T-cell (primary cell): Measurements from ENCODE around the gene GRID2. TPM values are rescaled to one million over a fixed set of nuclear protein-coding genes. Genes with fewer than 3 reads are reported as not detected.

Source experiments
- ATAC-seq, 4 experiments: fragments of 200-7000 bp in 3 of 4; fragments of 150-1000 bp in 1 of 4; cut with Tn5 transposase; replicated peaks in 1 of 4; 1 replicate in 3 of 4; 2 replicates in 1 of 4; pipeline ENCODE4 v1.10.0; 2021; ENCODE audit warnings: moderate library complexity in 3 of 4, mild to moderate bottlenecking in 2 of 4, moderate number of reproducible peaks in 1 of 4
- CTCF ChIA-PET, 2 donors: fragments of 300-600 bp; sonication (Branson Sonifier 250); formaldehyde crosslinking; loops; one replicate each; lab custom pipeline; 2022; ENCODE audit warnings: antibody characterized with exemption in 2 of 2; lab: Charles Lee
- POLR2A ChIA-PET, 2 donors: fragments of 300-600 bp; sonication (Branson Sonifier 250); formaldehyde crosslinking; loops; one replicate each; lab custom pipeline; 2022; ENCODE audit warnings: antibody characterized with exemption in 2 of 2; lab: Charles Lee
- DNase-seq, 35 experiments: peaks; one replicate each; pipeline versions ENCODE4 v3.0.0 to v3.0.0-alpha.2; 2013 to 2023
- H3K27ac ChIP-seq: one replicate; pipeline ENCODE4 v1.5.1; 2013; ENCODE audit warnings: low read length
- H3K27me3 ChIP-seq, 2 experiments: replicated peaks in 1 of 2; 1 replicate in 1 of 2; 2 replicates in 1 of 2; pipeline versions ENCODE4 v1.6.1 to v1.7.0; 2013; ENCODE audit warnings: low read length in 1 of 2, mixed read lengths in 1 of 2; ENCODE audit not compliant: control insufficient read depth in 2 of 2, insufficient read depth in 2 of 2; ENCODE audit errors: extremely low read depth in 1 of 2
- H3K36me3 ChIP-seq, 2 donors: 1 replicate in 1 of 2; 2 replicates in 1 of 2; pipeline versions ENCODE4 v1.6.1 to v1.7.0; 2013; ENCODE audit warnings: low read length in 1 of 2; ENCODE audit not compliant: control insufficient read depth in 2 of 2, insufficient read depth in 1 of 2; ENCODE audit errors: extremely low read depth in 1 of 2
- H3K4me1 ChIP-seq, 2 experiments: 1 replicate in 1 of 2; 2 replicates in 1 of 2; pipeline versions ENCODE4 v1.6.1 to v1.7.0; 2013; ENCODE audit warnings: low read length in 2 of 2, mixed read lengths in 1 of 2; ENCODE audit not compliant: insufficient read depth in 2 of 2, control insufficient read depth in 1 of 2; ENCODE audit errors: extremely low read depth in 1 of 2
- H3K4me3 ChIP-seq, 2 donors: 1 replicate in 1 of 2; 2 replicates in 1 of 2; pipeline versions ENCODE4 v1.5.1 to v1.7.0; 2013; ENCODE audit warnings: mild to moderate bottlenecking in 2 of 2, low read length in 1 of 2, moderate library complexity in 1 of 2; ENCODE audit not compliant: control insufficient read depth in 1 of 2; ENCODE audit errors: extremely low read depth in 1 of 2
- H3K9me3 ChIP-seq: 2 replicates; pipeline ENCODE4 v1.7.0; 2013
- H3K27ac Mint-ChIP-seq, 2 donors: one replicate each; pipeline ENCODE4 v1.8.0; 2020 to 2021; ENCODE audit warnings: mild to moderate bottlenecking in 2 of 2, mixed read lengths in 2 of 2
- H3K27me3 Mint-ChIP-seq, 2 donors: one replicate each; pipeline ENCODE4 v1.8.0; 2021 to 2022; ENCODE audit warnings: mixed read lengths in 2 of 2
- H3K36me3 Mint-ChIP-seq: one replicate; pipeline ENCODE4 v1.8.0; 2021; ENCODE audit warnings: mixed read lengths
- H3K4me1 Mint-ChIP-seq, 3 donors: one replicate each; pipeline ENCODE4 v1.8.0; 2020 to 2022; ENCODE audit warnings: mixed read lengths in 3 of 3, mild to moderate bottlenecking in 1 of 3
- H3K4me3 Mint-ChIP-seq, 3 donors: one replicate each; pipeline ENCODE4 v1.8.0; 2020 to 2022; ENCODE audit warnings: mild to moderate bottlenecking in 3 of 3, mixed read lengths in 3 of 3, moderate library complexity in 3 of 3
- H3K9me3 Mint-ChIP-seq, 3 donors: one replicate each; pipeline ENCODE4 v1.8.0; 2020 to 2022; ENCODE audit warnings: mixed read lengths in 3 of 3
- WGBS: methylation state at CpG from one replicate; pipeline ENCODE4 v1.1.5; 2013; ENCODE audit warnings: missing lambda C conversion rate; ENCODE audit not compliant: insufficient coverage; 5-methylcytosine and 5-hydroxymethylcytosine counted together
- total RNA-seq, 35 experiments: library from RNA in 6 of 35; stranded (reverse) in 6 of 35; fragments of 120-200 nt in 1 of 35; gene quantifications; one replicate each; pipeline versions ENCODE4 v1.2.1 to v1.2.4 and lab custom pipeline; 2013 to 2026

GRID2 gene
- total RNA-seq, 5 donors from 2014 or later (not counting 1 experiment from before 2014, with no cell fraction given): 0.13 to 0.18 TPM; not detected in 3

DNA sequence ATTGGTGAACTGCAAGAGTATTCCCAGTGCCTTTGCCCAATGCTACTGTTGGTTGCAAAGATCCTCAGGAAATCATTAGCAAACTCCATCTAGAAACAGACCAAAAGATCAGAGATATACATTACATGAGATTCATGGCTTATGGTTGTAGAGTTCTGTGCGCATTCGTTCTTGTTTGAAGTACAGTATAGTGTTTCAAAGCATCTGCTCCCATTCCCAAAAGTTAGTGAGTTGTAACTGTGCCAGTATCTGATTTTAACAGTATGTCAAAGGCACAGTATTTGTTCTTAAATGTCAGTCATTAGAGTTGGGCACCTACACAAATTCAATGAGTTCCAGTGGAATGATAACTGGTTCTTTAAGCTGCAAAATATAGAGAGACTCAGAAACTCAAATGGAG is 1210.1 kb downstream of the GRID2 start:
- Mint-ChIP-seq H3K36me3 (no peaks in the 10 kb centered on the region), H3K9me3 (peaks cover 6 to 8% (median 7%) of the 10 kb centered on the region in 3 donors), H3K4me1 (no peaks in the 10 kb centered on the region), H3K4me3 (no peak overlapping the region), H3K27ac (no peak overlapping the region), H3K27me3 (no peaks in the 10 kb centered on the region)
- WGBS: no CpG with 5 or more reads among the region's 2 CpGs
- no peak overlapping the region for H3K27ac ChIP-seq
- ChIA-PET POLR2A (no interaction called here), CTCF (no interaction called here)
- no peak overlapping the region for H3K4me3 ChIP-seq
- DNase-seq (no peak), ATAC-seq (no peak)
- no peaks in the 10 kb centered on the region for H3K27me3 ChIP-seq
- H3K9me3 ChIP-seq: no peaks in the 10 kb centered on the region
- no peaks in the 10 kb centered on the region for H3K36me3 ChIP-seq
- no peaks in the 10 kb centered on the region for H3K4me1 ChIP-seq

DNA sequence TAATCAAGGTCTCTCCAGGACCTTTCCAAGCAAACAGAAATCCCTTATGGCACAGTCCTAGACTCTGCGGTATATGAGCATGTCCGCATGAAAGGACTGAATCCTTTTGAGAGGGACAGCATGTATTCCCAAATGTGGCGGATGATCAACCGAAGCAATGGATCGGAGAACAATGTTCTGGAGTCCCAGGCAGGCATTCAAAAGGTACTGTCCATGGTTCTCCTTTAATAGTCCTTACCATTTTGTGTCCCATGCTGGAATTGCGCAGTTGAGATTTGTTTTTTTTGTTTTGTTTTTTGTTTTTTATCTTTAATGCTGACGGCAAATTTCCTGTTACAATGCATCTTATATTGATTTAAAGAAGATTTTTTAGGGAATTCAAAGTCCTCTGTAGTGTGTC is 1211.4 kb downstream of the GRID2 start:
- ChIA-PET POLR2A (no interaction called here), CTCF (no interaction called here)
- no peaks in the 10 kb centered on the region for H3K27me3 Mint-ChIP-seq
- H3K9me3 ChIP-seq: no peaks in the 10 kb centered on the region
- H3K4me3 Mint-ChIP-seq: no peak overlapping the region
- H3K27ac Mint-ChIP-seq: no peak overlapping the region
- peaks cover under 1 to 8% (median 6%) of the 10 kb centered on the region in 3 donors for H3K9me3 Mint-ChIP-seq
- H3K4me1 ChIP-seq: no peaks in the 10 kb centered on the region
- no peak overlapping the region for H3K27ac ChIP-seq
- DNase-seq (no peak), ATAC-seq (no peak)
- no peak overlapping the region for H3K4me3 ChIP-seq
- WGBS: 95% methylated on average over 5 of the region's 7 CpGs
- no peaks in the 10 kb centered on the region for H3K4me1 Mint-ChIP-seq
- no peaks in the 10 kb centered on the region for H3K36me3 ChIP-seq
- no peaks in the 10 kb centered on the region for H3K27me3 ChIP-seq
- H3K36me3 Mint-ChIP-seq: no peaks in the 10 kb centered on the region

DNA sequence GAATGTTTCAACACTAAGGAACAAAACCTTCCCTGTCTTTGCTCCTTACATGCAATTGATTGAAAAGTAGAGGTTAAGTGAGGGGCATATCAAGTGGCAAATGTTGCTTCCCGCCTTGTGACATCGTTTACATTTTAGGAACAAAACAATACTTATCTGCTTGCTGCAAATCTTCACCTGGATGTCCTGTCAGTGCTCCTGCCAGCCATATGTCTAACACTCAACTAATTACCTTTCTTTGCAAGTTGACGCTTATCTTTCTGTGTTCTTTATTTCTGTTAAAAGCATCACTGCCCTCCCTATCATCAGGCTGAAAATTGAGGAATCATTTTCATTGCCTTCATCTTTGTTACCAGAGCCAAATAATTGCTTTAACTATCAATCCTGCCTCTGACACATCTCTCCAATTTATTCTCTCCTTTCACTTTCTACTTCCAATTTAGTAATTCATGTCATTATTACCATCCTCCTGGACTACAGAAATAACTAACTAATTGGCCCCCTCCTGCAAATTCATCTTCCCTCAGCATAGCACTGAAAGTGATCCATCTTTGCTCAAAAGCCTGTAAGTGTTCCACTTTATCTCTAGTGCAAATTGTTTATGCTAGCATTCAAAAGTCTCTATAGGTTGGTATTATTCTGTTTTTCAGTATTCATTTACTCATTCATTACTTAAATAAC is 1226.1 kb downstream of the GRID2 start:
- Histone ChIP-seq H3K4me3 (no peak overlapping the region), H3K27ac (no peak overlapping the region), H3K27me3 (no peaks in the 10 kb centered on the region), H3K36me3 (no peaks in the 10 kb centered on the region), H3K9me3 (no peaks in the 10 kb centered on the region), H3K4me1 (no peaks in the 10 kb centered on the region)
- no peaks in the 10 kb centered on the region for H3K27me3 Mint-ChIP-seq
- CTCF ChIA-PET: no interaction called here
- no peaks in the 10 kb centered on the region for H3K4me1 Mint-ChIP-seq
- DNase-seq (no peak), ATAC-seq (no peak)
- H3K27ac Mint-ChIP-seq: no peak overlapping the region
- WGBS: 100% methylated on average over 3 of the region's 3 CpGs
- peaks cover 2 to 18% (median 10%) of the 10 kb centered on the region in 3 donors for H3K9me3 Mint-ChIP-seq
- H3K36me3 Mint-ChIP-seq: no peaks in the 10 kb centered on the region
- H3K4me3 Mint-ChIP-seq: no peak overlapping the region
- POLR2A ChIA-PET: no interaction called here

DNA sequence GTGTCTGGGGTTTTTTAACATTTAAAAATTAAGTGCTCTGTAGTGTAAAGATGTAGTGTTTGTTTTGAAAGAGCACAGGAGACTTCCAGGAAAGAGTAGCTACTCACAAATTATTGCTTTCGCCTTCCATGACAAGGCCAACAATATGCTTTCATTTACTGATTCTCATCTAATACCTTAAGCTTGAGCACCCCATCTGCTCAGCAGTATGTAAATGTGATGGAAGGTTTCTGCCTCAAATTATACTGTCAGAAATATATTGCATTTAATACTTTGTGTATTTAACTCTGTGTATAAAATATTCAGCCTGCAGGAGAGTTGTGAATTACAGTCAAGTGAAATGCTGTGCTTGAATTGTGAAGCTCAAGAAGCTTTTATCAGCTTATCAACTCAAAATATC is 1228.5 kb downstream of the GRID2 start:
- Mint-ChIP-seq H3K27me3 (no peaks in the 10 kb centered on the region), H3K4me1 (no peaks in the 10 kb centered on the region), H3K27ac (no peak overlapping the region), H3K4me3 (no peak overlapping the region), H3K36me3 (no peaks in the 10 kb centered on the region), H3K9me3 (peaks cover 6 to 14% (median 8%) of the 10 kb centered on the region in 3 donors)
- no peak for ATAC-seq
- no peaks in the 10 kb centered on the region for H3K4me1 ChIP-seq
- CTCF ChIA-PET: no interaction called here
- no peaks in the 10 kb centered on the region for H3K27me3 ChIP-seq
- H3K36me3 ChIP-seq: no peaks in the 10 kb centered on the region
- no peaks in the 10 kb centered on the region for H3K9me3 ChIP-seq
- H3K27ac ChIP-seq: no peak overlapping the region
- no peak overlapping the region for H3K4me3 ChIP-seq
- no CpG with 5 or more reads among the region's 1 CpG for whole genome bisulfite sequencing
- DNase-seq: no peak
- POLR2A ChIA-PET: no interaction called here

DNA sequence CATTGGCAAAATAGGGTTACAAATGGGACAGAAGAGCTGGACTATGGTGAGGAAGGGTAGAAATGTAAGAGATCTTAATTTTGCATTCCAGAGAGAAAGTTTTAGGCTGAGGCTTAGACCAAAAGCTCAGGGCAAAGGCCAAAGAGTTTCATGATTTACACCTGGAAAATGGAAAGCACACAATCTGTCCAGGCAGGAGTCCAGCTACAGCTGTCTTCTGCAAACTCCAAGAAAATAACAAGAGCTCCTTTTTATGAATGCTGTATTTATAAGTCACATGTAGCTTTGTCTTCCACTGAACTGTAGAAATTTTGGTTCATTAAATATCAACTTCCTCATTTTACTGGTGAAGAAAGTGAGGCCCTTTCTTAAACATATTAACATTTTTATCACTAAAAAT is 1236.8 kb downstream of the GRID2 start:
- no peak for ATAC-seq
- H3K4me3 Mint-ChIP-seq: no peak overlapping the region
- POLR2A ChIA-PET: no interaction called here

DNA sequence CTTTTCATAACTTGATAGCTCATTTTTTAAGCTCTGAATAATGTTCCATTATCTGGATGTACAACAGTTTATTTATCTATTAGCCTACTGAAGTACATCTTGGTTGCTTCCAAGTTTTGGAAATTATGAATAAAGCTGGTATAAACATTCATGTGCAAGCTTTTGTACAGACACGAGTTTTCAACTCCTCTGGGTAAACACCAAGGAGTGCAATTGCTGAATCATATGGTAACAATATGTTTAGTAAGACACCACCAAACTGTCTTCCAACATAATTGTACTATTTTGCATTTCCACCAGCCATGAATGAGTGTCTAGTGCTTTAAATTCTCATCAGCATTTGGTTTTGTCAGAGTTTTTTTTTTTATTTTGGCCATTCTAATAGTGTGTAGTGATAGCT is 1258.1 kb downstream of the GRID2 start:
- ChIA-PET CTCF (no interaction called here), POLR2A (no interaction called here)
- Histone ChIP-seq H3K4me3 (no peak overlapping the region), H3K27ac (no peak overlapping the region), H3K4me1 (no peaks in the 10 kb centered on the region), H3K9me3 (no peaks in the 10 kb centered on the region), H3K27me3 (no peaks in the 10 kb centered on the region), H3K36me3 (no peaks in the 10 kb centered on the region)
- Mint-ChIP-seq H3K27ac (no peak overlapping the region), H3K9me3 (peaks cover 9 to 29% (median 13%) of the 10 kb centered on the region in 3 donors), H3K27me3 (no peaks in the 10 kb centered on the region), H3K36me3 (no peaks in the 10 kb centered on the region), H3K4me1 (no peaks in the 10 kb centered on the region), H3K4me3 (no peak overlapping the region)
- no CpG with 5 or more reads among the region's 1 CpG for WGBS
- DNase-seq: no peak
- ATAC-seq: no peak

More for the DNA sequence above, 1236.8 kb downstream of the GRID2 start:
- Mint-ChIP-seq H3K36me3 (no peaks in the 10 kb centered on the region), H3K9me3 (peaks cover 0 to 6% (median 6%) of the 10 kb centered on the region in 3 donors), H3K4me1 (no peaks in the 10 kb centered on the region), H3K27me3 (no peaks in the 10 kb centered on the region), H3K27ac (no peak overlapping the region)
- CTCF ChIA-PET: no interaction called here
- H3K4me3 ChIP-seq: no peak overlapping the region
- no peak for DNase-seq
- H3K4me1 ChIP-seq: no peaks in the 10 kb centered on the region
- H3K27me3 ChIP-seq: no peaks in the 10 kb centered on the region
- H3K36me3 ChIP-seq: no peaks in the 10 kb centered on the region
- H3K9me3 ChIP-seq: no peaks in the 10 kb centered on the region
- H3K27ac ChIP-seq: no peak overlapping the region

DNA sequence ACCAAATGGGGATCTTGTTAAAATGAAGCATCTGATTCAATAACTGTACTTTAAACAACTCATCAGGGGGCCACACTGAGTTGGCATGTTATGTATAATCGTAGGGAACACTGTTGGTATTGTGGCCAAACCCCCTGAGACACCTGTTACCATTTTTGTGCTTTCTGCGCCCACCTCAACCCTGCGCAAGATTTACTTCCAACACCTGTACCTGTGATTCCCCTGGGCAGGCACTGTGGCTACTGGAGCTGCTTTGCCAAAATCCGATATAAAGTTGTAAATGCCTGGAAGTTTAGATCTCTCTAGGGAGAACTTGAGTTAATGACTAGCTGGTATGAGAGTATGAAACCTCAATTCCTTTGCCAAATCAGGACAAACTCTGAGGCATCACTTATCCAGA is 1265.0 kb downstream of the GRID2 start:
- Histone ChIP-seq H3K36me3 (no peaks in the 10 kb centered on the region), H3K9me3 (no peaks in the 10 kb centered on the region), H3K4me3 (no peak overlapping the region), H3K27ac (no peak overlapping the region), H3K27me3 (no peaks in the 10 kb centered on the region), H3K4me1 (no peaks in the 10 kb centered on the region)
- Mint-ChIP-seq H3K36me3 (no peaks in the 10 kb centered on the region), H3K27ac (no peak overlapping the region), H3K4me1 (no peaks in the 10 kb centered on the region), H3K27me3 (no peaks in the 10 kb centered on the region), H3K4me3 (no peak overlapping the region), H3K9me3 (peaks cover 2 to 7% (median 5%) of the 10 kb centered on the region in 3 donors)
- no CpG with 5 or more reads among the region's 4 CpGs for WGBS
- DNase-seq (no peak), ATAC-seq (no peak)
- POLR2A ChIA-PET: no interaction called here
- CTCF ChIA-PET: no interaction called here
